HepG2 (cell line): Measurements from ENCODE around the gene ADAR. TPM values are rescaled to one million over a fixed set of nuclear protein-coding genes. Genes with fewer than 3 reads are reported as not detected.
A peak's percentile ranks its signal among the peaks of the same experiment; 100 is the strongest.

Experiments
- CREM ChIP-seq, 2 experiments: sonication (generic) in 1 of 2; formaldehyde crosslinking in 1 of 2; IDR thresholded peaks; 2 replicates each; pipeline versions ENCODE4 v1.4.0 to v1.6.1; 2016 to 2020; ENCODE audit warnings: antibody characterized with exemption in 1 of 2, mild to moderate bottlenecking in 1 of 2, missing genetic modification reagents in 1 of 2
- IKZF5 ChIP-seq: IDR thresholded peaks from 2 replicates; pipeline ENCODE4 v1.6.1; 2018; ENCODE audit warnings: missing genetic modification reagents, mild to moderate bottlenecking, missing compliant biosample characterization
- KLF12 ChIP-seq: sonication (generic); formaldehyde crosslinking; IDR thresholded peaks from 2 replicates; pipeline ENCODE4 v1.4.0; 2020; ENCODE audit warnings: missing genetic modification reagents, borderline replicate concordance
- MAF1 ChIP-seq: sonication (generic); formaldehyde crosslinking; IDR thresholded peaks from 2 replicates; pipeline ENCODE4 v1.5.0; 2020; ENCODE audit warnings: missing genetic modification reagents, borderline replicate concordance
- RARG ChIP-seq: sonication (generic); formaldehyde crosslinking; IDR thresholded peaks from 2 replicates; pipeline ENCODE4 v1.4.0; 2020; ENCODE audit warnings: low read depth, mild to moderate bottlenecking, missing genetic modification reagents
- SIX4 ChIP-seq: sonication (generic); formaldehyde crosslinking; IDR thresholded peaks from 2 replicates; pipeline ENCODE4 v1.4.0; 2020; ENCODE audit warnings: missing genetic modification reagents
- SNRNP70 ChIP-seq: fragments of 200-400 bp; formaldehyde crosslinking; IDR thresholded peaks from 2 replicates; pipeline ENCODE4 v1.6.1; 2017; ENCODE audit warnings: mild to moderate bottlenecking, low read depth, low read length, moderate library complexity
- SSRP1 ChIP-seq: IDR thresholded peaks from 2 replicates; pipeline ENCODE4 v1.6.1; 2016; ENCODE audit warnings: control low read depth
- ZBTB25 ChIP-seq: IDR thresholded peaks from 2 replicates; pipeline ENCODE4 v1.6.1; 2018; ENCODE audit warnings: missing genetic modification reagents
- ZBTB39 ChIP-seq: sonication (generic); formaldehyde crosslinking; IDR thresholded peaks from 2 replicates; pipeline ENCODE4 v1.5.0; 2020; ENCODE audit warnings: missing genetic modification reagents
- ZFP62 ChIP-seq: sonication (generic); formaldehyde crosslinking; IDR thresholded peaks from 2 replicates; pipeline ENCODE4 v1.4.0; 2020; ENCODE audit warnings: missing genetic modification reagents
- ZFX ChIP-seq: sonication (generic); formaldehyde crosslinking; IDR thresholded peaks from 2 replicates; pipeline ENCODE4 v1.4.0; 2020; ENCODE audit warnings: mild to moderate bottlenecking, low read depth, missing genetic modification reagents, moderate library complexity
- ZIK1 ChIP-seq: sonication (generic); formaldehyde crosslinking; IDR thresholded peaks from 2 replicates; pipeline ENCODE4 v1.5.0; 2020; ENCODE audit warnings: mild to moderate bottlenecking, low read depth, missing genetic modification reagents, borderline replicate concordance
- ZNF3 ChIP-seq: IDR thresholded peaks from 2 replicates; pipeline ENCODE4 v1.7.0; 2017; ENCODE audit warnings: inconsistent platforms
- ZNF383 ChIP-seq: sonication (generic); formaldehyde crosslinking; IDR thresholded peaks from 2 replicates; pipeline ENCODE4 v1.4.0; 2020; ENCODE audit warnings: missing genetic modification reagents, mild to moderate bottlenecking, borderline replicate concordance
- ZNF720 ChIP-seq: sonication (generic); formaldehyde crosslinking; IDR thresholded peaks from 2 replicates; pipeline ENCODE4 v1.4.0; 2020; ENCODE audit warnings: missing genetic modification reagents
- polyA plus RNA-seq, 8 experiments: library from polyadenylated mRNA; depleted of rRNA in 3 of 8; stranded (reverse) in 7 of 8; unstranded in 1 of 8; fragments of >200 nt; fragmentation: Illumina TruSeq in 4 of 8; extraction: Trizol in 4 of 8; gene quantifications; 2 replicates each; pipeline versions ENCODE4 v1.2.1 to v1.2.3, GENCODE V29; 2011 to 2016; ENCODE audit warnings: low read depth in 4 of 8, missing spikeins in 1 of 8, mixed read lengths in 1 of 8; ENCODE audit not compliant: insufficient read depth in 1 of 8
- total RNA-seq, 5 experiments: library from RNA; depleted of rRNA; stranded (reverse); fragments of >200 nt; fragmentation: Illumina TruSeq; extraction: Trizol; gene quantifications; 2 replicates each; pipeline ENCODE4 v1.2.3, GENCODE V29; 2016; ENCODE audit warnings: low read depth in 1 of 5
- TF ChIP-seq, protein P1 (sequence below): sonication (generic); formaldehyde crosslinking; IDR thresholded peaks from 2 replicates; pipeline ENCODE4 v1.5.1; 2020; ENCODE audit warnings: mild to moderate bottlenecking, moderate library complexity, missing genetic modification reagents
- TF ChIP-seq, protein P2 (sequence below), 2 experiments: IDR thresholded peaks; 2 replicates each; pipeline ENCODE4 v1.6.1; 2011 to 2012; ENCODE audit warnings: low read length in 2 of 2, borderline replicate concordance in 1 of 2, low read depth in 1 of 2, mild to moderate bottlenecking in 1 of 2, moderate library complexity in 1 of 2

ADAR gene
- total and polyA plus RNA-seq, 2 of the 13 experiments (the other 11 are each of a cell fraction or from before 2014, with no cell fraction given): 70.8 to 86.2 TPM

DNA sequence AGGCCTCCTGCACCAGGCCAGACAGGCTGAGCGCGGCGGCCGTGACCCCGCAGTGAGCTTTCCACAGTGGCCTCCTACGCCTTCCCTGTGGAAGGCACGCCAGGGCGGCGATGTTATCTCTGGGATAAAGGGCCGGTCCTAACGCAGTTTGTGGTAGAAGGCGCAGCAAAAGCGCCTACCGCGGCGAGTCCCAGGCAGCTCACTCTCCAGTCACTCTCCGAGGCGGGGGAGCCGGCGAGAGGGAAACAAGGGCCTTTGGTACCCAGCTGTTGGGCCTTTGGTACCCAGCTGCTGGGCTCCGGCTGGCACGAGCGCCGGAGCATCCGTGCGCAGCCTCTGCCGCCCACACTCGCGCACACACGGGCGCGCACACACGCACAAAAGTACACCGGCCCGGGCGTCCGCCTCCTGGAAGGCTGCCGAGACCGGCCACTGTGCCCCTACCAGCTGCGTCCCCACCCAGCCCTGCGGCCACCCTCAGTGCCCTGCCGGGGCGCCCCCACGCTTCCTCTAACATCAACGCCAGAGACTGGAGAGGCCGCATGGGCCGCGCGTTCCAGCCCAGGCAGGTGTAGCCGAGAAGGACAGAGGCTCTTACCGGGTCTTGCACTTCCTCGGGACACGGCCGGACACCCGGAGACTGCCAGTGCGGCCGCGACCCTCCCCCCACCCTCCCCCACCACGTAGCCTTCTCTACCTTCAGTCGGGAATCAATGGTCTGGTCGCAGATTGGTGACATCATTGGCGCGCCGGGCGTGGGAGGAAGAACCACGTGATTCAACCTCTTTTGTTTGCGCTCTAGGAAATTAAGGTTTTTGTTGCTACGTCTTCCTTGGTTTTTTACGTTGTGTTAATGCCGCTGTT is 19.5 kb upstream of the ADAR start (continued):
- TF ChIP-seq ZFP62 (CRISPR knock-in tag) (no peak), IKZF5 (CRISPR knock-in tag) (peak; percentile 17; the same call in 1 of the 2 replicates), ZBTB39 (CRISPR knock-in tag) (no peak), ZIK1 (CRISPR knock-in tag) (0 out of 2 replicates have a peak, but pooled peaks have one; percentile 14), CREM (IDR thresholded peaks at IDR 0.05) (peak; percentile 98), CREM (CRISPR knock-in tag; IDR thresholded peaks at IDR 0.05) (peak; percentile 87), ZBTB25 (CRISPR knock-in tag) (no peak), KLF12 (CRISPR knock-in tag) (no peak), ZNF3 (CRISPR knock-in tag) (no peak), SNRNP70 (no peak), RARG (CRISPR knock-in tag) (0 out of 2 replicates have a peak, but pooled peaks have one; percentile 36), ZNF720 (CRISPR knock-in tag) (no peak), ZFX (CRISPR knock-in tag) (peak; percentile 86), SSRP1 (CRISPR knock-in tag) (no peak), SIX4 (CRISPR knock-in tag) (no peak), MAF1 (CRISPR knock-in tag) (no peak), ZNF383 (CRISPR knock-in tag) (0 out of 2 replicates have a peak, but pooled peaks have one; percentile 62)
- TF ChIP-seq, protein P1, sequence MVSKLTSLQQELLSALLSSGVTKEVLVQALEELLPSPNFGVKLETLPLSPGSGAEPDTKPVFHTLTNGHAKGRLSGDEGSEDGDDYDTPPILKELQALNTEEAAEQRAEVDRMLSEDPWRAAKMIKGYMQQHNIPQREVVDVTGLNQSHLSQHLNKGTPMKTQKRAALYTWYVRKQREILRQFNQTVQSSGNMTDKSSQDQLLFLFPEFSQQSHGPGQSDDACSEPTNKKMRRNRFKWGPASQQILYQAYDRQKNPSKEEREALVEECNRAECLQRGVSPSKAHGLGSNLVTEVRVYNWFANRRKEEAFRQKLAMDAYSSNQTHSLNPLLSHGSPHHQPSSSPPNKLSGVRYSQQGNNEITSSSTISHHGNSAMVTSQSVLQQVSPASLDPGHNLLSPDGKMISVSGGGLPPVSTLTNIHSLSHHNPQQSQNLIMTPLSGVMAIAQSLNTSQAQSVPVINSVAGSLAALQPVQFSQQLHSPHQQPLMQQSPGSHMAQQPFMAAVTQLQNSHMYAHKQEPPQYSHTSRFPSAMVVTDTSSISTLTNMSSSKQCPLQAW: no peak
- TF ChIP-seq, protein P2, sequence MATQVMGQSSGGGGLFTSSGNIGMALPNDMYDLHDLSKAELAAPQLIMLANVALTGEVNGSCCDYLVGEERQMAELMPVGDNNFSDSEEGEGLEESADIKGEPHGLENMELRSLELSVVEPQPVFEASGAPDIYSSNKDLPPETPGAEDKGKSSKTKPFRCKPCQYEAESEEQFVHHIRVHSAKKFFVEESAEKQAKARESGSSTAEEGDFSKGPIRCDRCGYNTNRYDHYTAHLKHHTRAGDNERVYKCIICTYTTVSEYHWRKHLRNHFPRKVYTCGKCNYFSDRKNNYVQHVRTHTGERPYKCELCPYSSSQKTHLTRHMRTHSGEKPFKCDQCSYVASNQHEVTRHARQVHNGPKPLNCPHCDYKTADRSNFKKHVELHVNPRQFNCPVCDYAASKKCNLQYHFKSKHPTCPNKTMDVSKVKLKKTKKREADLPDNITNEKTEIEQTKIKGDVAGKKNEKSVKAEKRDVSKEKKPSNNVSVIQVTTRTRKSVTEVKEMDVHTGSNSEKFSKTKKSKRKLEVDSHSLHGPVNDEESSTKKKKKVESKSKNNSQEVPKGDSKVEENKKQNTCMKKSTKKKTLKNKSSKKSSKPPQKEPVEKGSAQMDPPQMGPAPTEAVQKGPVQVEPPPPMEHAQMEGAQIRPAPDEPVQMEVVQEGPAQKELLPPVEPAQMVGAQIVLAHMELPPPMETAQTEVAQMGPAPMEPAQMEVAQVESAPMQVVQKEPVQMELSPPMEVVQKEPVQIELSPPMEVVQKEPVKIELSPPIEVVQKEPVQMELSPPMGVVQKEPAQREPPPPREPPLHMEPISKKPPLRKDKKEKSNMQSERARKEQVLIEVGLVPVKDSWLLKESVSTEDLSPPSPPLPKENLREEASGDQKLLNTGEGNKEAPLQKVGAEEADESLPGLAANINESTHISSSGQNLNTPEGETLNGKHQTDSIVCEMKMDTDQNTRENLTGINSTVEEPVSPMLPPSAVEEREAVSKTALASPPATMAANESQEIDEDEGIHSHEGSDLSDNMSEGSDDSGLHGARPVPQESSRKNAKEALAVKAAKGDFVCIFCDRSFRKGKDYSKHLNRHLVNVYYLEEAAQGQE (IDR thresholded peaks at IDR 0.05; ENCODE audit: borderline replicate concordance in 1 of 2, low read depth in 1 of 2, low read length in 2 of 2): peak in 1 of 2 experiments; percentile 37; a peak in 1 of 4 replicates
